GM12872 (cell line): ENCODE measurements around the gene MYCN.

Experiments used
- CTCF ChIP-seq: IDR thresholded peaks from 3 replicates; pipeline ENCODE4 v1.5.1; 2011; ENCODE audit warnings: low read depth, mild to moderate bottlenecking, low read length, moderate library complexity; ENCODE audit not compliant: insufficient read depth

Gene MYCN

GRCh38 chr2:15939854-15940660 lies at the start of gene MYCN:
TSS of gene MYCN (plus strand) at chr2:15940550. CDS start at chr2:15942065, 1,515 bp downstream.
- TF ChIP-seq CTCF = no peak

DNA sequence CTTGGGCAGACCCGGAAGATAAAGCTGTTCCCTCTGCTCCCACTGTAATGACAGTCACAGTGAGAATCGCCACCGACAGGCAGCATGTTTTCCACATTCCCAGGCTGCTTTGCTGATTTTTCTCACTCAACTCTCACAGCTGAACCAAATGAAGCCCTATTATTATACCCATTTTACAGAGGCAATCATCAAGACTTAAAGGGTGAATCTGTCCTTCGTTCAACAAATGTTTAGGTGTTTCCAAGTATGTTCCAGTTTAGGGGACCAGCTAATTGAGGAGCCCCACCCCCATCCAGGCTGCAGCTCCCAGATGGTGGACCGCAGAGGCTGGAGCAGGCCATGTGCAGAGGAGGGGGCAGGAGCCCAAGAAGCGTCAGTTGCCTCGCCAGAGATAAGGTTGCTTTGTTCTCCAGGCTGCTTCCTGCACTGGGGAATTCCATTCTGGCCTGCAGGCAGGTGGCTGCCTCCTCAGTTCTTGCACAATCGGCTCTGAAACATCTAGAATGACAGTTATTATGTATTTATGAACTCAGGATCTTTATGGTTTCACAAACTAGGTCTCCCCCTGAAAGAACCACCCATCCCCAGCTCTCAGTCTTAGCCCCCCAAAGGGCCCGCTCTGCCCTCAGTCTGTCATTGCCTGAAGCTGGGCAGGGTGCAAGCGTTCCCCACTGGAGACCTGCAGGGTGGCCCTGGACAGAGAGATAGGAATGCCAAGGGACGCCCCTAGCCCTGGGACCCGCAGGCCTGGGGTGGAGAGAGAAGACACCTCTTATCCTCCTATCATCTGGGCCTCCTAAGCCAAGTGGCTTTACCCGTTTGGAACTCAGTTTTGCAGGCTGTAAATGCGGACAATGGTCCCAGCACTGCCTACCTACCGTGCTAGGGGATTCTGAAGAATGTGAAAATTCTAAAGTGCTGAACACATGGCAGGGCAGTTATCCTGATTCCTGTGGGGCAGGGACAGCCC lies 49.1 kb upstream of the MYCN start:
- no peak for TF ChIP-seq CTCF

DNA sequence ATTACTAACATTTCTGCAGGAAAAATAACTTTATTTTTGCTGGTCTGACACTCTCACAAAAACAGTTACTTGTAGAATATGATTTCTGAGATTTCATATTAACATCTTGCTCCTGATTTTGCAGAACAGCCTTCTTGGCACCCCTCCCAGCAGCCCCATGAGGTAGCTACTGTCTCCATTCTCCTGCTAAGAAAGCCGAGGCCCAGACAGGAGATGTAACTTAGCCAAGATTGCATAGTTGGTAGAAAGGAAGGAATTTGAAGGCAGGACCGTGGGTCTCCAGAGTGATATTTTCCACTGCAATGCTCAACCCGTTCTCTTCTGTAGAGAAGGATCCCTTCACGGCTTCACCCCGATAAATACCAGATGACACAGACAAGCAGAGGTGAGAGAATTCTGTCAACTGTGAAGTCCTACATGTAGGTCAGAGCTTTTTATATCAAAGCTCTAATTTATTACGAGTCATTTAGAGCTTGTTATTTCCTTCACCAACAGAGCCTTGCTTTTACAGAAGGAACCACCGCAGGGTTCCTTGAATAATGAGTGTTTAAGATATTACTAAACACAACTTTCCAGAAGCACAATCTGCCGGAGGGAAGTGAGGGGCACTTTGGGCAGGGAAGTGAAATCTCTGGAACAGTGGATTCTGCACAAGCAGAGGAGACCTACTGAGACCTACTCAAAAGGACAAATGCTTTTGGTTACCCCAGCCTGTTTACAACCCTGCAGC lies 48.0 kb upstream of the MYCN start:
- no peak for TF ChIP-seq CTCF

DNA sequence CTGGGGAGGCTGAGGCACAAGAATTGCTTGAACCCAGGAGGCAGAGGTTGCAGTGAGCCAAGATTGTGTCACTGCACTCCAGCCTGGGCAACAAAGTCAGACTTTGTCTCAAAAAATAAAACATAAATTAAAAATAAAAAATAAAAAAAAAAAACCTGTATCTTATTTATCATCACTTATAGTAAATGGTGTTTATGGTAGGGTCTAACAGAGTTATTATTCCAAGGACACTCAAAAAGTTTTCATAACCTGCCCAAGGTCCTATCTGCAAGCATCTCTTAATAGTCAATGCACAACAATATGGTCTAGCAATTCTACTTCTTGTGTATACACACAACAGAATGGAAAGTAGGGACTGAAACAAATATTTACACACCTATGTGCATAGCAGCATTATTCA lies 47.3 kb upstream of the MYCN start:
- TF ChIP-seq CTCF = no peak

GRCh38 chr2:15893689-15894480 lies 46.5 kb upstream of the MYCN start:
- no peak for TF ChIP-seq CTCF

DNA sequence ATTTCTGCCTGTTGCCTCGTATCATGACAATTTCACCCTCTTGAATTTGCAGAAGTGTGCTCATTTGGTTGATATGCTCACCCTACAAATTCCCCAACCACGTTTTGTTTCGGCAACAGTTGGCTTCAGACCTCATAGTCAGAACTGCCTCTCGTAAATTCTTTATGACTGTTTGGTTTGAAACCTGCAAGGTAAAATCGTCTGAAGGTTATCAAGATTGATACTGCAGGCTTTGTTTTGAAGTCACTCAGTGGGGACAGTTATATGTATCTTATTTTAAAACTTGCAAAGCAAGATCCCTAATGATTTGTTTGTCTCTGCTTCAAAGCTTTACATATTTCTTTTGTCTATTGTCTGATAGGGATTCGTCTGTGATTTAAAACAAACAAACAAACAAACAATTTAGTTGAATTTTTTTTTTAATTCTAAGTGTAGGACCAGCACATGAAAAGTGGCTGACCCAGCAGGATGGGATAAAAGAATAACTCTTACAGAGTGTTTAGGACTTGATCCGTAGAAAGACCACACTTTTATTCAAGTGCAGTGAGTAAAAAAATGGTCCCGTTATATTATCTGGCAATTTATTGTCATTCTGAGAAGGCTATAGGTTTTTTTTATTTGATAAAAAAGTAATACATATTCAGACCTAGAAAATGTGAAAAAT lies 45.7 kb upstream of the MYCN start:
- no peak for TF ChIP-seq CTCF
